GM21529 (cell line): ENCODE data around the gene ARHGEF4.

Source experiments
- ATAC-seq: cut with Tn5 transposase; IDR thresholded peaks from one replicate; pipeline ENCODE4 v1.9.1; 2021; ENCODE audit not compliant: unreplicated experiment

Gene ARHGEF4

GRCh38 chr2:131035112-131035825 is 198.6 kb downstream of the ARHGEF4 start:
- ATAC-seq: no peak

GRCh38 chr2:131035826-131036231 is 199.1 kb downstream of the ARHGEF4 start:
- no peak for ATAC-seq

GRCh38 chr2:131036269-131036668 is 199.6 kb downstream of the ARHGEF4 start:
- ATAC-seq: no peak

- no peak for ATAC-seq
Observed at GRCh38 chr2:131036696-131037397, 200.1 kb downstream of the ARHGEF4 start.

GRCh38 chr2:131037398-131038257 is 200.9 kb downstream of the ARHGEF4 start:
- no peak for ATAC-seq

GRCh38 chr2:131038258-131039100 is 201.8 kb downstream of the ARHGEF4 start:
- ATAC-seq: no peak

GRCh38 chr2:131039101-131039440 is 202.4 kb downstream of the ARHGEF4 start:
- no peak for ATAC-seq

- no peak for ATAC-seq
Observed at GRCh38 chr2:131039535-131039907, 202.8 kb downstream of the ARHGEF4 start.

- no peak for ATAC-seq
Observed at GRCh38 chr2:131039908-131040660, 203.4 kb downstream of the ARHGEF4 start.

- ATAC-seq: no peak
Observed at GRCh38 chr2:131040661-131041401, 204.1 kb downstream of the ARHGEF4 start.

GRCh38 chr2:131041402-131042147 is 204.9 kb downstream of the ARHGEF4 start:
- ATAC-seq: no peak

GRCh38 chr2:131042148-131042775 is 205.5 kb downstream of the ARHGEF4 start:
- ATAC-seq: no peak

GRCh38 chr2:131043199-131044074 is 206.7 kb downstream of the ARHGEF4 start:
- ATAC-seq: no peak

- ATAC-seq: no peak
Observed at GRCh38 chr2:131044075-131044756, 207.5 kb downstream of the ARHGEF4 start.

- ATAC-seq: no peak
Observed at GRCh38 chr2:131044757-131045150, 208.0 kb downstream of the ARHGEF4 start.

- no peak for ATAC-seq
Observed at GRCh38 chr2:131045286-131046027, 208.7 kb downstream of the ARHGEF4 start.
